DMS114 treated with DMSO at 0.1 percent for 48 hours (cell line): ENCODE measurements around the gene HMGCL.
"Not testable (repeated sequence)": the region's sequence is repeated elsewhere in the genome, so short reads cannot be mapped to it uniquely, and the experiment has no call there.

Experiments used
- DNase-seq: peaks from one replicate; lab custom pipeline; 2025; ENCODE audit not compliant: unreplicated experiment; lab: John Stamatoyannopoulos, UW

Gene HMGCL

GRCh38 chr1:23825076-23825761, at the start of gene HMGCL:
TSS of gene HMGCL (minus strand) at chr1:23825429. CDS start at chr1:23825415, 14 bp downstream.
- peak; percentile 82 for DNase-seq

- DNase-seq = no peak
Observed at GRCh38 chr1:23872421-23872820, 47.2 kb upstream of the HMGCL start.

GRCh38 chr1:23869051-23869450, 43.8 kb upstream of the HMGCL start:
- no peak for DNase-seq

GRCh38 chr1:23868557-23869016, 43.4 kb upstream of the HMGCL start:
- peak; percentile 77 for DNase-seq

GRCh38 chr1:23867895-23868556, 42.8 kb upstream of the HMGCL start, which contains the start of gene FUCA1:
TSS of gene FUCA1 (minus strand) at chr1:23868290. CDS start at chr1:23868286, 4 bp downstream.
- peak; percentile 88 for DNase-seq

- no peak for DNase-seq
Observed at GRCh38 chr1:23867542-23867894, 42.3 kb upstream of the HMGCL start.

GRCh38 chr1:23865543-23865930, 40.3 kb upstream of the HMGCL start:
- DNase-seq = no peak

GRCh38 chr1:23864801-23865542, 39.7 kb upstream of the HMGCL start:
- DNase-seq = no peak

- no peak for DNase-seq
Observed at GRCh38 chr1:23862640-23863039, 37.4 kb upstream of the HMGCL start.

- DNase-seq = no peak
Observed at GRCh38 chr1:23854568-23854967, 29.3 kb upstream of the HMGCL start.

- DNase-seq = not testable (repeated sequence)
Observed at GRCh38 chr1:23853124-23853523, 27.9 kb upstream of the HMGCL start.

GRCh38 chr1:23851406-23851805, 26.2 kb upstream of the HMGCL start:
- not testable (repeated sequence) for DNase-seq

GRCh38 chr1:23848673-23849616, 23.7 kb upstream of the HMGCL start:
- DNase-seq = no peak

- not testable (repeated sequence) for DNase-seq
Observed at GRCh38 chr1:23847482-23848095, 22.4 kb upstream of the HMGCL start.

GRCh38 chr1:23845163-23845562, 19.9 kb upstream of the HMGCL start:
- no peak for DNase-seq

GRCh38 chr1:23843644-23844043, 18.4 kb upstream of the HMGCL start:
- no peak for DNase-seq

GRCh38 chr1:23838401-23838866, 13.2 kb upstream of the HMGCL start:
- peak; percentile 47 for DNase-seq

- no peak for DNase-seq
Observed at GRCh38 chr1:23837908-23838307, 12.7 kb upstream of the HMGCL start.

GRCh38 chr1:23836037-23836436, 10.8 kb upstream of the HMGCL start:
- DNase-seq = no peak

GRCh38 chr1:23834156-23834555, 8.9 kb upstream of the HMGCL start:
- DNase-seq = not testable (repeated sequence)
